Loucy (cell line): ENCODE data around the gene FNDC11.

ENCODE experiments used
- H2AFZ ChIP-seq: fragments of 200-600 bp; sonication (generic); 2 replicates; pipeline ENCODE4 v1.6.0; 2016; ENCODE audit warnings: antibody characterized with exemption, mild to moderate bottlenecking, low read length, moderate library complexity
- H3F3A ChIP-seq: fragments of 200-600 bp; 2 replicates; pipeline ENCODE4 v1.6.0; 2016; ENCODE audit warnings: antibody characterized with exemption, low read depth, mild to moderate bottlenecking
- H3K27me3 ChIP-seq: fragments of 200-600 bp; sonication (generic); 2 replicates; pipeline ENCODE4 v1.6.1; 2014; ENCODE audit warnings: low read length, mild to moderate bottlenecking; ENCODE audit not compliant: insufficient read depth, poor library complexity, severe bottlenecking
- H3K36me3 ChIP-seq: fragments of 200-600 bp; sonication (generic); 2 replicates; pipeline ENCODE4 v1.6.1; 2016; ENCODE audit warnings: low read length; ENCODE audit not compliant: insufficient read depth
- H3K4me1 ChIP-seq: fragments of 200-600 bp; sonication (generic); 2 replicates; pipeline ENCODE4 v1.5.1; 2014; ENCODE audit warnings: low read length, mild to moderate bottlenecking; ENCODE audit not compliant: insufficient read depth, poor library complexity, severe bottlenecking
- H3K4me2 ChIP-seq: fragments of 200-600 bp; sonication (generic); 2 replicates; pipeline ENCODE4 v1.6.0; 2014; ENCODE audit warnings: antibody characterized with exemption, low read length, low read depth, mild to moderate bottlenecking; ENCODE audit not compliant: poor library complexity, severe bottlenecking
- H3K4me3 ChIP-seq: fragments of 200-600 bp; sonication (generic); 2 replicates; pipeline ENCODE4 v1.5.1; 2014; ENCODE audit warnings: low read length, mild to moderate bottlenecking, mixed read lengths; ENCODE audit not compliant: poor library complexity, severe bottlenecking
- H3K79me2 ChIP-seq: fragments of 200-600 bp; sonication (generic); 2 replicates; pipeline ENCODE4 v1.6.1; 2014; ENCODE audit warnings: low read length; ENCODE audit not compliant: insufficient read depth
- H3K9ac ChIP-seq: fragments of 200-600 bp; sonication (generic); 2 replicates; pipeline ENCODE4 v1.6.0; 2014; ENCODE audit warnings: mild to moderate bottlenecking, low read depth, low read length, moderate library complexity; ENCODE audit not compliant: poor library complexity, severe bottlenecking
- H3K9me2 ChIP-seq: fragments of 200-600 bp; sonication (generic); replicated peaks from 2 replicates; pipeline ENCODE4 v1.6.1; 2016; ENCODE audit warnings: low read depth, low read length, mixed read lengths
- H3K9me3 ChIP-seq: fragments of 200-600 bp; sonication (generic); 2 replicates; pipeline ENCODE4 v1.6.1; 2014; ENCODE audit warnings: mild to moderate bottlenecking, antibody characterized with exemption, low read length, low read depth; ENCODE audit not compliant: insufficient read depth
- H4K20me1 ChIP-seq: fragments of 200-600 bp; sonication (generic); 2 replicates; pipeline ENCODE4 v1.6.0; 2014; ENCODE audit warnings: antibody characterized with exemption, low read length, mild to moderate bottlenecking; ENCODE audit not compliant: insufficient read depth, poor library complexity, severe bottlenecking
- EZH2phosphoT487 ChIP-seq: fragments of 200-600 bp; IDR thresholded peaks from 2 replicates; pipeline ENCODE4 v1.6.1; 2018; ENCODE audit warnings: antibody characterized with exemption, mild to moderate bottlenecking, moderate library complexity, borderline replicate concordance
- TF ChIP-seq, protein P1 (sequence below): fragments of 200-600 bp; sonication (generic); conservative IDR thresholded peaks from 2 replicates; pipeline ENCODE4 v1.5.1; 2014; ENCODE audit warnings: mild to moderate bottlenecking, antibody characterized with exemption, low read length

FNDC11 gene

DNA sequence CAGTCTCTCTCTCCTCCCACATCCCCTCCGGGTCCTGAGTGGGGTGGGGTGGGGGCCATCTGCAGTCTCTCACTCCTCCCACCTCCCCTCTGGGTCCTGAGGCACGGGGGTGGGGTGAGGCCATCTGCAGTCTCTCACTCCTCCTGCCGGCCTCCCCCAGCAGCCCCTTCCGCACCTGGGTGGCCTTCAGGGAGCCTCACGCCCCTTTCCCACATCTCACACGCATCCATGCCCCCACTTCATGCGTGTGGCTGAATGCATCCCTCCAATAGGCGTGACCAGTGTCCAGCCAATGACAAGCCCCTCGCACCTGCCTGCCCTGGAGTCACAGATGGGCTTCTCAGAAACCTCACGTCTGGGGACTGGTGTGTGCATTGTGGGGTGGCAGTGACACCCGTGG is 5.4 kb upstream of the FNDC11 start:
- Histone ChIP-seq H3K4me1 (peaks cover 22% of the 10 kb centered on the region), H3K4me2 (no peak overlapping the region), H3F3A (no peaks in the 10 kb centered on the region), H3K4me3 (no peak overlapping the region), H3K36me3 (no peaks in the 10 kb centered on the region), H3K27me3 (no peaks in the 10 kb centered on the region), H3K79me2 (no peaks in the 10 kb centered on the region), H3K9ac (no peak overlapping the region), H3K9me3 (no peaks in the 10 kb centered on the region), H4K20me1 (no peaks in the 10 kb centered on the region), H3K9me2 (no peaks in the 10 kb centered on the region), H2AFZ (no peak overlapping the region)
- TF ChIP-seq, protein P1, sequence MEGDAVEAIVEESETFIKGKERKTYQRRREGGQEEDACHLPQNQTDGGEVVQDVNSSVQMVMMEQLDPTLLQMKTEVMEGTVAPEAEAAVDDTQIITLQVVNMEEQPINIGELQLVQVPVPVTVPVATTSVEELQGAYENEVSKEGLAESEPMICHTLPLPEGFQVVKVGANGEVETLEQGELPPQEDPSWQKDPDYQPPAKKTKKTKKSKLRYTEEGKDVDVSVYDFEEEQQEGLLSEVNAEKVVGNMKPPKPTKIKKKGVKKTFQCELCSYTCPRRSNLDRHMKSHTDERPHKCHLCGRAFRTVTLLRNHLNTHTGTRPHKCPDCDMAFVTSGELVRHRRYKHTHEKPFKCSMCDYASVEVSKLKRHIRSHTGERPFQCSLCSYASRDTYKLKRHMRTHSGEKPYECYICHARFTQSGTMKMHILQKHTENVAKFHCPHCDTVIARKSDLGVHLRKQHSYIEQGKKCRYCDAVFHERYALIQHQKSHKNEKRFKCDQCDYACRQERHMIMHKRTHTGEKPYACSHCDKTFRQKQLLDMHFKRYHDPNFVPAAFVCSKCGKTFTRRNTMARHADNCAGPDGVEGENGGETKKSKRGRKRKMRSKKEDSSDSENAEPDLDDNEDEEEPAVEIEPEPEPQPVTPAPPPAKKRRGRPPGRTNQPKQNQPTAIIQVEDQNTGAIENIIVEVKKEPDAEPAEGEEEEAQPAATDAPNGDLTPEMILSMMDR: no peak
- no peak for TF ChIP-seq EZH2phosphoT487

DNA sequence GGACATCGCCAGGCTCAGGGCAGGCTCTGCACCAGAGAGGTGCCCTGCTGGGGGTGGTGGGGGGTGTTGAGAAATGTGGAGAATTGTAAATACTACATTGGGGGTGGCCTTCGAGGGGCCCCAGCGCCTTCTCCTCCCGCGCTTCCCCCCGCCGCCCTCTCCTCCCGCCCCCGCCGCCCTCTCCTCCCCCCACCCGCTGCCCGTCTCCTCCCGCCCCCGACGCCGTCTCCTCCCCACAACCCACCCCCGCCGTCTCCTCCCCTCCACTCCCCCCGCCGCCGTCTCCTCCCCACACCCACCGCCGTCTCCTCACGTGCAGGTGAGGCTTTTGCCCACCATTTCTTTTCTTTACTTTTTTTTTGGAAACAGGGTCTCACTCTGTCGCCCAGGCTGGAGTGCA is 4.9 kb upstream of the FNDC11 start:
- Histone ChIP-seq H3K4me1 (peaks cover 26% of the 10 kb centered on the region), H2AFZ (no peak overlapping the region)

DNA sequence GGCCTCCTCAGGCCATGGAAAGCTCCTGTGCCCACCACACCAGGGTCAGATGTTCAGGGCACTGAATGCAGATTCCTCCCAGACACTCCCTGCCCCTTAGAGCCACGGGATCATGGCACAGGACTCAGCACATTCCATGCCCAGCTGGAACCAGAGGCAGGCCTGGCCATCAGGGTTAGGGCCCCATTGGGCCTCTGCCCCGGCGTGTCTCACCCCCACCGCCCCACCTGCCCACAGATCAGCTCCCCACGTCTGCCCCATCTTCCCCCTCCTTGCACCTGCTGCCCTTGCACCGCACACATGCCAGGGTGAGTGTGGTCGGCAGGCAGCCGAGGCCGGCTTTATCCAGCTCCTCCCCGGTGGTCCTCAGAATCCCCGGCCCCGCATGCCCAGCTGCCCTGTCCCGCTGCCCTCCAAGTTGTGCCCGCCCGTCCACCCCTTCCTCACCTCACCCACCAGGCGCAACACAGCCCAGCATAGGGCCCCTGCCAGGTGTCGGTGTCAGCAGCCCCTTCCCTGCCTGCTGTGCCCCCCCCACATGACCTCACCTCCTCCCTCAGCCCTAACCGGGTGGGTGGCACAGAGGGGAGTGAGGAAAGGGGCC is 4.2 kb upstream of the FNDC11 start:
- H3K9ac ChIP-seq: no peak overlapping the region
- no peaks in the 10 kb centered on the region for H3K36me3 ChIP-seq
- no peaks in the 10 kb centered on the region for H3K27me3 ChIP-seq
- H3F3A ChIP-seq: no peaks in the 10 kb centered on the region
- H3K9me3 ChIP-seq: no peaks in the 10 kb centered on the region
- peaks cover 26% of the 10 kb centered on the region for H3K4me1 ChIP-seq
- no peaks in the 10 kb centered on the region for H3K9me2 ChIP-seq
- no peak overlapping the region for H2AFZ ChIP-seq
- TF ChIP-seq, protein P1: no peak
- no peak for TF ChIP-seq EZH2phosphoT487
- H3K4me3 ChIP-seq: no peak overlapping the region
- no peak overlapping the region for H3K4me2 ChIP-seq
- no peaks in the 10 kb centered on the region for H3K79me2 ChIP-seq
- no peaks in the 10 kb centered on the region for H4K20me1 ChIP-seq

More for the DNA sequence above, 4.9 kb upstream of the FNDC11 start:
- Histone ChIP-seq H3K4me2 (no peak overlapping the region), H4K20me1 (no peaks in the 10 kb centered on the region), H3K36me3 (no peaks in the 10 kb centered on the region), H3K79me2 (no peaks in the 10 kb centered on the region), H3K4me3 (no peak overlapping the region), H3K9ac (no peak overlapping the region), H3F3A (no peaks in the 10 kb centered on the region), H3K9me2 (no peaks in the 10 kb centered on the region), H3K9me3 (no peaks in the 10 kb centered on the region), H3K27me3 (no peaks in the 10 kb centered on the region)
- TF ChIP-seq, protein P1: no peak
- TF ChIP-seq EZH2phosphoT487: no peak
